CD4-positive, alpha-beta T cell treated with Interleukin-6 at 100 ng/mL for 8 hours (primary cell): ENCODE results near the gene PEX14.
A peak's percentile ranks its signal among the peaks of the same experiment; 100 is the strongest.
"Not testable (repeated sequence)": the region's sequence is repeated elsewhere in the genome, so short reads cannot be mapped to it uniquely, and the experiment has no call there.

Experiments
- DNase-seq: peaks from one replicate; pipeline ENCODE4 v3.0.0-alpha.2; 2020; ENCODE audit warnings: mixed read lengths, low spot score

Gene PEX14

GRCh38 chr1:10450836-10451235 is 23.9 kb upstream of the PEX14 start:
- no peak for DNase-seq

DNA sequence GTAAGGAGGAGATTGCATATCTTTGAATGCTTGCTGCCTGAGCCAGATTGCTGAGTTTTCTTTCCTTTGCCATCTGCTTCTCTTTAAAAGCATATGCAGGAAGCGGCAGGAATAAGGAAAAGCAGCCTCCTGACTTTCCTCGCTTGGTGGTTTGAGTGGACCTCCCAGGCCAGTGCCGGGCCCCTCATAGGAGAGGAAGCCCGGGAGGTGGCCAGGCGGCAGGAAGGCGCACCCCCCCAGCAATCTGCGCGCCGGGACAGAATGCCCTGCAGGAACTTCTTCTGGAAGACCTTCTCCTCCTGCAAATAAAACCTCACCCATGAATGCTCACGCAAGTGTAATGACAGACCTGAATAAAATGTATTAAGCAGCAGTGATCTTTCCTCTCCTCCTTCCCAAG is 23.5 kb upstream of the PEX14 start:
- DNase-seq: no peak

GRCh38 chr1:10456048-10456447 is 18.7 kb upstream of the PEX14 start:
- DNase-seq: no peak

DNA sequence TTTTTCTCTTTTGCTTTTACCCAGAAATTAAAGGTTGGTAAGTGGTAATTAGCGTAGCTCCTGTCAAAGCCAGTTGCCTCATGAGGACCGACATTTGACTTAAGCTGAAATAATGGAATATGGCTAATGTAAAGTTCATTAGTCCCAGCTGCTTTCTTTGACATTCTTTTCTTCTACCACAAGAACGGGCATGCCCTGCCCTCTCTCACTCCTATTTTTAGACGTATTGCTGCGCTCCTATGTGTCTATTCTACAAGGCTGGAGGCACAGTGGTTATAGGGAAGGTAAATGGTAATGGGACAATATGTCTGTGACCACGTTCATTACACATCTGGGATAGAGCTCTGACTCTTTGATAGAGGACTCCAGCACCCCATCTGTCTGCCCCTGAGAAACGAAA is 18.1 kb upstream of the PEX14 start:
- no peak for DNase-seq

GRCh38 chr1:10457462-10457861 is 17.3 kb upstream of the PEX14 start:
- DNase-seq: not testable (repeated sequence)

- no peak for DNase-seq
These were observed 16.9 kb upstream of the PEX14 start for GRCh38 chr1:10457875-10458274.

DNA sequence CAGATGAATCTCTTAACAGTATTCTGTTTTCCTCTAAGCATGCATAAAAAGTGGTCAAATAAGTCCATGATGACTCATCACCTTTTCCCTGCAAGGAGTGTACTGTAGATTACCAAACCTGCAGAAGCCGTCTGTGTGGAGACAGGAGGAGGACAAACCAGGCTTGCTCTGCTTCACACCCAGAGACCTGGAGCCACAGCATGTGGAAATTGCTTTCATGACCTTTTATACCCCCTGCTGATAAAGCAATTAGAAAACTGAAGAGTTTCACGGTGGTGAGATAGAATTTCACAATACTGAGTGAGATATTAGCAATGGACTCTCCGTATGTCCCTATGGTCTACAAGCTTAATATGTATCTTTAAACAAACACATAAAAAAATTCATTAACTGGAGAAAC is 15.6 kb upstream of the PEX14 start:
- DNase-seq: no peak

- DNase-seq: no peak
These were observed 7.7 kb upstream of the PEX14 start for GRCh38 chr1:10467078-10467477.

DNA sequence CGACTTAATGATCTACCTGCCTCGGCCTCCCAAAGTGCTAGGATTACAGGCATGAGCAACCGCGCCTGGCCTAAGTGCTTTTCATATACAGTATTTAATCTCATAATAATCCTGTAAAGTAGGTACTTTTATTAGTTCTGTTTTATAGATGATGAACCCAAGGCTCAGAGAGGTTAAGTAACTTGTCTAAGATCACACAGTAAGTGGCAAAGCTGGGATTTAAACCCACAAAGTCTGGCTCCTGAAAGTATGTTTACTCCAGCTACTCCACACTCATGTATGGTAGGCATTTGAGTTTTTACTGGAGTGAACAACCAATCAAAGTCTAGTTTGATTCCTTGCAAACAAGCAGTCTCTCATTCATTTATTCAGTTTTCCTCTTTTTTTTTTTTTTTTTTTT is 4.7 kb upstream of the PEX14 start:
- DNase-seq: no peak

DNA sequence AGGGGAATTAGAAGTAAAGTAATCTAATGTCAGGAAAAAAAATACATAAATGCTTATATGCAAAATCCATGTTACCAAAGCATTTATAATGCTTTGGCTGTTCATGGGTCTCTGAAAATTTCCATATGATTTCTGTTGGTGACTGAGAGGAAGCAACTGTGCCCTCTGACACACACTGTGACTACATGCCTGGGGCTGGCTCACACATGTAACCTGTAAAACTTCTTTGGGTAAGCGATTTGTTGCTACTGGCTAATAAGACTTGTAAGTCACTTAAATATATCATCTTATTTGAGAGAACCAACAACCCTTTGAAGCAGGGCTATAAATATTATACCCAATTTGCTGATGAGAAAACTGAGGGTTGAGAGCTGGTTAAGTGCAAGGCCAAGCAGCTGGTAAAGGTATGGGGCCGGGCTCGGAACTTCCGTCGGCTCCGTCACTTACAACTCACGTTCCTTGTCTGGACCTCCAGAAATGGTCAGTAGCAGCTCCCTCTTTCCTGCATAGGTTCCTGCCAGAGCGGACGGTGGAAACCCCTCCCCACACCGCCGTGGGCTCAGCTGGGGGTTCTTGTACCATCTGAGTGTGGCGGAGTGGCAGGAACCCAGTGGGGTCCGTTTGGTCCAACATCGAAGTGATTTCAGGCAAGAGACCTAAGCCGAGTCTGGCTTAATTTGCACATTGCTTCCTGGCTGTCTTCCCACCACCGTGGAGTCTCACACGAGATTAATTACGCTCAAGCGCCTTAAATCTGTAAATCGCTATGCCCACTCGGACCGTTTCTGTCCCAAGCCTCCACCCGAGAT is 3.1 kb upstream of the PEX14 start:
- DNase-seq: no peak

DNA sequence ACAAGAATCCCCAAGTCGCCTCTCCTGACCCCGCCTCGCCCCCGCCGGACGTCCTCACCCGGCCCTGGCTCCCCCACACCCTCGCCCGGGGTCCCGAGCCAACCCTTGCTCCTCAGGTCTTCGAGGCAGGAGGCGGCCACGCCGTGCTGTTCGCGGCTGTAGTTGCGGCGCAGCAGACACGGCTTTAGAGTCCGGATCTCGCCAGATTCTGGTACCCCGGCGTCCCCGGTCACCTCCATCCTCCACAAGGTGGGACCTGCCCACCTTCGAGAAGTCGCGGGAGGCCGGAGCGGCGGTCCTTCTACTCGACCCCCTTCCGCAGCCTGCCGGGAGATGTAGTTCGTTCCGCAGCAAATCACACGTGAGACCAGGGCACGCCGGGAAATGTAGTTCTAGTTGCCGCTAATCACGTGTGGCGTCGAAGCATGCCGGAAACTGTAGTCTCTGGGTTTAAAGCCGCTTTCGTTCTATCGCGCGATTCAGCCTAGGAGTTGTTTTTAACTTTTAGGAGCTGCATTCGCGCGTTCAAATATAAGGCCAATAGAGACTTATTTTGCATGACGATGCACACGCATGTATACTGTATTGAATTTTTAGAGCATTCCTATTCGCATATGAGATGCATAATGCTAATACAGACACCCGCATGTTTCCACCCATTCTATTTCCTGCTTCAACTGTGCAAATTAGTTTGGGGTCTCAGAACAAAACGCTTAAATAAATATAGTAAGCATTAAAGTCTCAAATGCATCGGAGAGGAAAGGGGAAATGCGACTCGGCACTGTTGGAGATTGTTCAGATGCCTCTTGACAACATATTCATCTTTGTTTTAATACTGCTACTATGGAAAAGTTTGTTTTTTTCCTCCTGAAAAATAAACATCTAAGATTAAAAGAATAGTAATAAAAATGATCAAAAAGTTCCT is 2.3 kb upstream of the PEX14 start, which contains the start of gene DFFA:
DFFA (minus strand) TSS at position 310 of the 925 bp plus-strand sequence; CDS start at position 239, 71 bp downstream.
- DNase-seq: peak; percentile 88

- no peak for DNase-seq
These were observed 1.5 kb upstream of the PEX14 start for GRCh38 chr1:10473145-10473765.

DNA sequence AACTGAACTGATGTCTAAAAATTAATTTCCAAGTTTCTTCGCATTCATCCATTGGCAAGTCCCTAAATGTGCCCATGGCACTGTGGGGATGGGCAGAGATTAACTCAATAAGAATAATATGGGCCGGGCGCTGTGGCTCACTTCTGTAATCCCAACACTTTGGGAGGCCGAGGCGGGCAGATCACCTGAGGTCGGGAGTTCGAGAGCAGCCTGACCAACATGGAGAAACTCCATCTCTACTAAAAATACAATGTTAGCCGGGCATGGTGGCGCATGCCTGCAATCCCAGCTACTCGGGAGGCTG is 489 bp upstream of the PEX14 start:
- DNase-seq: not testable (repeated sequence)

GRCh38 chr1:10475510-10475909 is 760 bp downstream of the PEX14 start:
- DNase-seq: no peak

GRCh38 chr1:10479296-10479695 is 4.5 kb downstream of the PEX14 start:
- no peak for DNase-seq

- no peak for DNase-seq
These were observed 5.9 kb downstream of the PEX14 start for GRCh38 chr1:10480614-10481013.

GRCh38 chr1:10484521-10484920 is 9.8 kb downstream of the PEX14 start:
- DNase-seq: no peak

- DNase-seq: no peak
These were observed 14.7 kb downstream of the PEX14 start for GRCh38 chr1:10489291-10490055.

GRCh38 chr1:10490286-10490970 is 15.7 kb downstream of the PEX14 start:
- no peak for DNase-seq

- DNase-seq: no peak
These were observed 19.6 kb downstream of the PEX14 start for GRCh38 chr1:10494418-10494753.

DNA sequence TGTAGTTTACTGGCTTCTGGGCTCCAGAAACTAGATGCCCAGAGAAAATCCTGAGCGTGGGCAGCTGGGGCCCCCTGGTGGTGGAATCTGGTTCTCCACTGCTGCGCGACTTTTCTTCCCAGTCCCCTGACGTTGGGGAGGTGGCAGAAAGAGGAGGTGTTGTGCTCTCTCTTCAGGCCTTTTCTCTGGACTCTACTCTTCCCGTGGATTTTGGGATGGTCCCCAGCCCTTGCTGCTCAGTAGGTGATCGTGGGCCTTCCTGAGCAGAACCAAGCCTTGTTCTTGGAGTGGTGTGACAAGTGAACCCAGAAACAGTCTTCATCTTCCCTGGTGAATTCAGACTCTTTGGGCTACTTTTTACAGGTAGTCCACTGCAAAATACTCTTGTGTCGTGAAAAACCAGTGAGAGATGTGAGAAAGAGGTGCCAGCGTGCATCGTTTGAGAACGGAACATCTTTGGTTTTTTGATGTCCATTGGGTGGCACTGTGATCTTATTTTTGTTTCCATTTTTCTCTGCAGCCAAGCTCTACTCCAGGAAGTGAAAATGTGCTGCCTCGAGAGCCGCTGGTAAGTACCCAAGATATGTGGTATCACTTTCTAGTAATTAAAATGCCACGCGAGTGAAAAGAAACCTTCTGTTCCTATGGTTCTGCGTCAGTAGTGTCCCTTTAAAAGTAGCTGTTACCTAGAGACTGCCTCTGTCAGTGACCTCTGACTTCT is 20.2 kb downstream of the PEX14 start:
- DNase-seq: peak; percentile 70
